ENCODE data around the gene C20orf144. TPM values are rescaled to one million over a fixed set of nuclear protein-coding genes. Genes with fewer than 3 reads are reported as not detected.

Gene C20orf144
- total RNA-seq, 4 donors from 2014 or later = not detected

GRCh38 chr20:33636776-33637175, 25.4 kb upstream of the C20orf144 start:
- no peaks in the 10 kb centered on the region for H3K27me3 ChIP-seq

GRCh38 chr20:33640287-33640686, 21.8 kb upstream of the C20orf144 start:
- Histone ChIP-seq H3K9me3 (no peaks in the 10 kb centered on the region), H3K36me3 (peaks cover 75% of the 10 kb centered on the region), H3K27ac (no peak overlapping the region), H3K27me3 (no peaks in the 10 kb centered on the region), H3K4me1 (no peaks in the 10 kb centered on the region), H3K4me3 (no peak overlapping the region)
- TF ChIP-seq CTCF (IDR thresholded peaks at IDR 0.05) (no peak), POLR2AphosphoS5 (IDR thresholded peaks at IDR 0.05) (no peak), POLR2A (IDR thresholded peaks at IDR 0.05) (no peak), EP300 (IDR thresholded peaks at IDR 0.05) (no peak)
- DNase-seq (ENCODE audit: low spot score in 2 of 2) = no peak
- WGBS = 87% methylated on average over 13 of the region's 13 CpGs

More at GRCh38 chr20:33636776-33637175, 25.4 kb upstream of the C20orf144 start:
- Histone ChIP-seq H3K36me3 (peaks cover 77% of the 10 kb centered on the region), H3K9me3 (no peaks in the 10 kb centered on the region), H3K27ac (no peak overlapping the region), H3K4me3 (no peak overlapping the region), H3K4me1 (no peaks in the 10 kb centered on the region)
- 81% methylated on average over 1 of the region's 1 CpG for WGBS
- no peak for DNase-seq (ENCODE audit: low spot score in 2 of 2)
- TF ChIP-seq POLR2AphosphoS5 (IDR thresholded peaks at IDR 0.05) (no peak), POLR2A (IDR thresholded peaks at IDR 0.05) (no peak), EP300 (IDR thresholded peaks at IDR 0.05) (no peak), CTCF (IDR thresholded peaks at IDR 0.05) (no peak)

- H3K9me3 ChIP-seq = no peaks in the 10 kb centered on the region
- no peak overlapping the region for H3K4me3 ChIP-seq
- H3K27me3 ChIP-seq = no peaks in the 10 kb centered on the region
- 91% methylated on average over 28 of the region's 28 CpGs for WGBS
- peak in 1 of 2 donors; percentile 78 for DNase-seq (ENCODE audit: low spot score in 2 of 2)
- H3K27ac ChIP-seq = no peak overlapping the region
- peaks cover 26% of the 10 kb centered on the region for H3K4me1 ChIP-seq
- TF ChIP-seq EP300 (IDR thresholded peaks at IDR 0.05) (no peak), POLR2A (IDR thresholded peaks at IDR 0.05) (no peak), CTCF (IDR thresholded peaks at IDR 0.05) (no peak), POLR2AphosphoS5 (IDR thresholded peaks at IDR 0.05) (no peak)
- H3K36me3 ChIP-seq = peaks cover 46% of the 10 kb centered on the region
Measured at GRCh38 chr20:33644313-33645071, 17.6 kb upstream of the C20orf144 start.

- Histone ChIP-seq H3K9me3 (no peaks in the 10 kb centered on the region), H3K4me3 (no peak overlapping the region), H3K36me3 (peaks cover 41% of the 10 kb centered on the region), H3K27ac (no peak overlapping the region), H3K4me1 (peaks cover 31% of the 10 kb centered on the region), H3K27me3 (no peaks in the 10 kb centered on the region)
- no peak for DNase-seq (ENCODE audit: low spot score in 2 of 2)
- TF ChIP-seq POLR2AphosphoS5 (IDR thresholded peaks at IDR 0.05) (no peak), POLR2A (IDR thresholded peaks at IDR 0.05) (no peak), EP300 (IDR thresholded peaks at IDR 0.05) (no peak), CTCF (IDR thresholded peaks at IDR 0.05) (no peak)
- WGBS = 78% methylated on average over 4 of the region's 4 CpGs
Measured at GRCh38 chr20:33645072-33645358, 17.1 kb upstream of the C20orf144 start.

GRCh38 chr20:33645396-33645795, 16.7 kb upstream of the C20orf144 start:
- Histone ChIP-seq H3K4me3 (no peak overlapping the region), H3K27ac (no peak overlapping the region), H3K36me3 (peaks cover 37% of the 10 kb centered on the region), H3K9me3 (no peaks in the 10 kb centered on the region), H3K4me1 (peaks cover 33% of the 10 kb centered on the region), H3K27me3 (no peaks in the 10 kb centered on the region)
- DNase-seq (ENCODE audit: low spot score in 2 of 2) = no peak
- TF ChIP-seq POLR2AphosphoS5 (IDR thresholded peaks at IDR 0.05) (no peak), EP300 (IDR thresholded peaks at IDR 0.05) (no peak), CTCF (IDR thresholded peaks at IDR 0.05) (no peak), POLR2A (IDR thresholded peaks at IDR 0.05) (no peak)
- 78% methylated on average over 2 of the region's 2 CpGs for whole genome bisulfite sequencing
